K562 (cell line): ENCODE measurements around the gene NR5A2.

Experiments
- CEBPB ChIP-seq: fragments of 450-650 bp; IDR thresholded peaks from 2 replicates; pipeline ENCODE4 v1.6.1; 2016; ENCODE audit warnings: missing genetic modification characterization, missing compliant biosample characterization
- NONO ChIP-seq, 2 experiments: fragments of 200-400 bp in 1 of 2; fragments of 450-650 bp in 1 of 2; formaldehyde crosslinking in 1 of 2; IDR thresholded peaks; 2 replicates each; pipeline ENCODE4 v1.6.1; 2017; ENCODE audit warnings: low read depth in 2 of 2, mild to moderate bottlenecking in 2 of 2, moderate library complexity in 2 of 2, low read length in 1 of 2
- ZNF589 ChIP-seq: fragments of 200-800 bp; sonication (Bioruptor generic); IDR thresholded peaks from 2 replicates; pipeline ENCODE4 v1.6.1; 2016; ENCODE audit warnings: low read depth, missing genetic modification characterization, missing compliant biosample characterization

DNA sequence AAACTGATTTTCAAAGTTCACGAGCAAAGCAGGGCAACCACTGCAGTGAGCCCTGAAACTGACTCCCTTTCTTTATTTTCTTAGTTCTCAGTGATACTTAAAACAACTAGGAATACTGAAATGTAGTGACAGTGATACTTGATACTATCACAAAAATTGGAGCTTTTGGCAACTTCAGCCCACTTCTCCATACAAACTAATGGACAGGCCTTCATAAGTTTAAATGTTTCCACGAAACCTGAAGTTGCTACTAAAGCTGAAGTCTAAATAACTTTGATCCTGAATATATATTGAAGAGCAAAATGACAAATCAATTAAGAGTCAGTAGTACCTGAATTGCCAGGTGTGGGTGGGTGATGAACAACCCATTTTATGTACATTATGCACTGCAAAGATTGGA, 10.0 kb downstream of the NR5A2 start:
- TF ChIP-seq NONO (IDR thresholded peaks at IDR 0.05; ENCODE audit: low read depth in 2 of 2, low read length in 1 of 2), result no peak
- TF ChIP-seq CEBPB (tag), result no peak
- no peak for TF ChIP-seq ZNF589
